WTC11 (cell line): ENCODE data around the gene MCEE. TPM values are rescaled to one million over a fixed set of nuclear protein-coding genes. Genes with fewer than 3 reads are reported as not detected.
A peak's percentile ranks its signal among the peaks of the same experiment; 100 is the strongest.
"Not testable (repeated sequence)": the region's sequence is repeated elsewhere in the genome, so short reads cannot be mapped to it uniquely, and the experiment has no call there.

ENCODE experiments used
- ATAC-seq: fragments of 200-7000 bp; cut with Tn5 transposase; 2 replicates; pipeline ENCODE4 v1.10.0; 2021; ENCODE audit warnings: mild to moderate bottlenecking, moderate library complexity
- CTCF ChIA-PET: fragments of 300-600 bp; sonication (Branson Sonifier 250); formaldehyde crosslinking; loops from one replicate; lab custom pipeline; 2021; ENCODE audit warnings: antibody characterized with exemption; lab: Charles Lee
- POLR2A ChIA-PET: fragments of 350-600 bp; sonication (Branson Sonifier 250); formaldehyde crosslinking; loops from one replicate; lab custom pipeline; 2021; ENCODE audit warnings: antibody characterized with exemption; lab: Charles Lee
- DNase-seq: peaks from one replicate; pipeline ENCODE4 v3.0.0; 2021; ENCODE audit warnings: low spot score
- H3K27ac Mint-ChIP-seq: 2 replicates; pipeline ENCODE4 v1.8.0; 2021; ENCODE audit warnings: mixed read lengths
- H3K27me3 Mint-ChIP-seq: 2 replicates; pipeline ENCODE4 v1.8.0; 2021; ENCODE audit warnings: low read depth, mild to moderate bottlenecking, moderate library complexity, mixed read lengths
- H3K36me3 Mint-ChIP-seq: 2 replicates; pipeline ENCODE4 v1.8.0; 2021; ENCODE audit warnings: mixed read lengths
- H3K4me1 Mint-ChIP-seq: 2 replicates; pipeline ENCODE4 v1.8.0; 2022; ENCODE audit warnings: mixed read lengths
- H3K4me3 Mint-ChIP-seq: 2 replicates; pipeline ENCODE4 v1.8.0; 2021; ENCODE audit warnings: mild to moderate bottlenecking, moderate library complexity, mixed read lengths
- H3K9me3 Mint-ChIP-seq: 2 replicates; pipeline ENCODE4 v1.8.0; 2021; ENCODE audit warnings: mixed read lengths
- CREB1 ChIP-seq: sonication (generic); formaldehyde crosslinking; IDR thresholded peaks from 2 replicates; pipeline ENCODE4 v1.8.0; 2023; ENCODE audit warnings: mild to moderate bottlenecking, missing genetic modification reagents
- CREM ChIP-seq: sonication (generic); formaldehyde crosslinking; IDR thresholded peaks from 2 replicates; pipeline ENCODE4 v1.8.1; 2022; ENCODE audit warnings: mild to moderate bottlenecking, missing genetic modification reagents, moderate library complexity
- FOXK1 ChIP-seq: sonication (generic); formaldehyde crosslinking; IDR thresholded peaks from 2 replicates; pipeline ENCODE4 v1.8.0; 2022; ENCODE audit warnings: mild to moderate bottlenecking, moderate library complexity, missing genetic modification reagents
- FOXP1 ChIP-seq: sonication (generic); formaldehyde crosslinking; IDR thresholded peaks from 2 replicates; pipeline ENCODE4 v1.8.0; 2022; ENCODE audit warnings: missing genetic modification reagents, mild to moderate bottlenecking, moderate library complexity, borderline replicate concordance
- GRHL2 ChIP-seq: fragments of 250-450 bp; sonication (Bioruptor Pico); IDR thresholded peaks from 2 replicates; pipeline ENCODE4 v1.8.0; 2022; ENCODE audit warnings: mild to moderate bottlenecking, moderate library complexity; ENCODE audit not compliant: insufficient replicate concordance, severe bottlenecking
- NR1H2 ChIP-seq: sonication (generic); formaldehyde crosslinking; IDR thresholded peaks from 2 replicates; pipeline ENCODE4 v1.9.0; 2021; ENCODE audit warnings: mild to moderate bottlenecking, moderate library complexity, missing genetic modification reagents
- OVOL2 ChIP-seq: fragments of 250-450 bp; sonication (Bioruptor Pico); IDR thresholded peaks from 2 replicates; pipeline ENCODE4 v1.9.0; 2021; ENCODE audit warnings: mild to moderate bottlenecking, borderline replicate concordance
- TEAD4 ChIP-seq: sonication (generic); formaldehyde crosslinking; IDR thresholded peaks from 2 replicates; pipeline ENCODE4 v1.8.0; 2022; ENCODE audit warnings: mild to moderate bottlenecking, missing genetic modification reagents
- ZNF317 ChIP-seq: sonication (generic); formaldehyde crosslinking; IDR thresholded peaks from 2 replicates; pipeline ENCODE4 v1.8.1; 2023; ENCODE audit warnings: low read depth, mild to moderate bottlenecking, moderate library complexity, missing genetic modification reagents, borderline replicate concordance
- ZNF423 ChIP-seq: fragments of 250-450 bp; sonication (Bioruptor Pico); IDR thresholded peaks from 2 replicates; pipeline ENCODE4 v2.1.2; 2022; ENCODE audit warnings: mild to moderate bottlenecking, moderate library complexity
- total RNA-seq: library from RNA; stranded (reverse); gene quantifications from 3 replicates; pipeline ENCODE4 v1.2.3, GENCODE V29; 2021
- TF ChIP-seq, protein P1 (sequence below): fragments of 250-450 bp; sonication (Bioruptor Pico); IDR thresholded peaks from 2 replicates; pipeline ENCODE4 v1.8.0; 2021; ENCODE audit warnings: mild to moderate bottlenecking
- TF ChIP-seq, protein P2 (sequence below): sonication (generic); formaldehyde crosslinking; IDR thresholded peaks from 2 replicates; pipeline ENCODE4 v1.8.1; 2023; ENCODE audit warnings: mild to moderate bottlenecking, missing genetic modification reagents
- TF ChIP-seq, protein P3 (sequence below): sonication (generic); formaldehyde crosslinking; IDR thresholded peaks from 2 replicates; pipeline ENCODE4 v1.8.0; 2022; ENCODE audit warnings: mild to moderate bottlenecking, missing genetic modification reagents
- TF ChIP-seq, protein P4 (sequence below): fragments of 250-450 bp; sonication (Bioruptor Pico); IDR thresholded peaks from 2 replicates; pipeline ENCODE4 v1.9.0; 2021; ENCODE audit warnings: mild to moderate bottlenecking, borderline replicate concordance
- TF ChIP-seq, protein P5 (sequence below): sonication (generic); formaldehyde crosslinking; IDR thresholded peaks from 2 replicates; pipeline ENCODE4 v1.8.1; 2023; ENCODE audit warnings: mild to moderate bottlenecking, moderate library complexity, missing genetic modification reagents
- TF ChIP-seq, protein P6 (sequence below): fragments of 200-600 bp; IDR thresholded peaks from 2 replicates; pipeline ENCODE4 v1.8.0; 2022; ENCODE audit warnings: antibody characterized with exemption
- TF ChIP-seq, protein P7 (sequence below): sonication (generic); formaldehyde crosslinking; IDR thresholded peaks from 2 replicates; pipeline ENCODE4 v1.8.1; 2023; ENCODE audit warnings: mild to moderate bottlenecking, missing genetic modification reagents, moderate library complexity

MCEE gene
- total RNA-seq, 1 experiment from 2014 or later: 18.7 TPM

DNA sequence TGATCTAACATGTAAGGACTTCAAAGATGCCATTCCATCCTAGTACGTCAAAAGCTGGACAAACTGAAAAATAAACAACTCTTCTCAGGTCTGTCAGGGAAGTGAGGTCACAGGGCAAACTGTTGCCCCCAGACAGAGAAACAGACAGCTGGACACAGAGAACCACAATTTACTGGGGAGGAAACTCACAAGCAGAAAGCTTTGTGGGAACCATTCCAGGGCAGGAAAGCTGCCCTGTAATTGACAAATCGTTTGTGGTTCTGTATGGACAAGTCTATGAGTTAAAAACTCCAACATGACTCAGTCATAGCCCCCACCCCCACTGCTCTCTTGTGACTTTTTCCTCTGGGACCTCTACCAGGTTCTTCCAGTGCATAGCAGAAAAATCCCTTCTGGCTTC, 28.4 kb downstream of the MCEE start:
- DNase-seq (no peak), ATAC-seq (no peak)
- TF ChIP-seq CREB1 (CRISPR knock-in tag) (no peak), GRHL2 (no peak), ZNF317 (CRISPR knock-in tag) (no peak), FOXK1 (no peak), OVOL2 (CRISPR knock-in tag) (no peak), FOXP1 (CRISPR knock-in tag) (no peak), TEAD4 (no peak), CREM (CRISPR knock-in tag) (no peak)
- TF ChIP-seq, protein P1, sequence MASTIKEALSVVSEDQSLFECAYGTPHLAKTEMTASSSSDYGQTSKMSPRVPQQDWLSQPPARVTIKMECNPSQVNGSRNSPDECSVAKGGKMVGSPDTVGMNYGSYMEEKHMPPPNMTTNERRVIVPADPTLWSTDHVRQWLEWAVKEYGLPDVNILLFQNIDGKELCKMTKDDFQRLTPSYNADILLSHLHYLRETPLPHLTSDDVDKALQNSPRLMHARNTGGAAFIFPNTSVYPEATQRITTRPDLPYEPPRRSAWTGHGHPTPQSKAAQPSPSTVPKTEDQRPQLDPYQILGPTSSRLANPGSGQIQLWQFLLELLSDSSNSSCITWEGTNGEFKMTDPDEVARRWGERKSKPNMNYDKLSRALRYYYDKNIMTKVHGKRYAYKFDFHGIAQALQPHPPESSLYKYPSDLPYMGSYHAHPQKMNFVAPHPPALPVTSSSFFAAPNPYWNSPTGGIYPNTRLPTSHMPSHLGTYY (CRISPR knock-in tag): no peak
- TF ChIP-seq, protein P2, sequence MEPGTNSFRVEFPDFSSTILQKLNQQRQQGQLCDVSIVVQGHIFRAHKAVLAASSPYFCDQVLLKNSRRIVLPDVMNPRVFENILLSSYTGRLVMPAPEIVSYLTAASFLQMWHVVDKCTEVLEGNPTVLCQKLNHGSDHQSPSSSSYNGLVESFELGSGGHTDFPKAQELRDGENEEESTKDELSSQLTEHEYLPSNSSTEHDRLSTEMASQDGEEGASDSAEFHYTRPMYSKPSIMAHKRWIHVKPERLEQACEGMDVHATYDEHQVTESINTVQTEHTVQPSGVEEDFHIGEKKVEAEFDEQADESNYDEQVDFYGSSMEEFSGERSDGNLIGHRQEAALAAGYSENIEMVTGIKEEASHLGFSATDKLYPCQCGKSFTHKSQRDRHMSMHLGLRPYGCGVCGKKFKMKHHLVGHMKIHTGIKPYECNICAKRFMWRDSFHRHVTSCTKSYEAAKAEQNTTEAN (CRISPR knock-in tag): no peak
- TF ChIP-seq, protein P3, sequence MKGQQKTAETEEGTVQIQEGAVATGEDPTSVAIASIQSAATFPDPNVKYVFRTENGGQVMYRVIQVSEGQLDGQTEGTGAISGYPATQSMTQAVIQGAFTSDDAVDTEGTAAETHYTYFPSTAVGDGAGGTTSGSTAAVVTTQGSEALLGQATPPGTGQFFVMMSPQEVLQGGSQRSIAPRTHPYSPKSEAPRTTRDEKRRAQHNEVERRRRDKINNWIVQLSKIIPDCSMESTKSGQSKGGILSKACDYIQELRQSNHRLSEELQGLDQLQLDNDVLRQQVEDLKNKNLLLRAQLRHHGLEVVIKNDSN (CRISPR knock-in tag): no peak
- TF ChIP-seq, protein P4, sequence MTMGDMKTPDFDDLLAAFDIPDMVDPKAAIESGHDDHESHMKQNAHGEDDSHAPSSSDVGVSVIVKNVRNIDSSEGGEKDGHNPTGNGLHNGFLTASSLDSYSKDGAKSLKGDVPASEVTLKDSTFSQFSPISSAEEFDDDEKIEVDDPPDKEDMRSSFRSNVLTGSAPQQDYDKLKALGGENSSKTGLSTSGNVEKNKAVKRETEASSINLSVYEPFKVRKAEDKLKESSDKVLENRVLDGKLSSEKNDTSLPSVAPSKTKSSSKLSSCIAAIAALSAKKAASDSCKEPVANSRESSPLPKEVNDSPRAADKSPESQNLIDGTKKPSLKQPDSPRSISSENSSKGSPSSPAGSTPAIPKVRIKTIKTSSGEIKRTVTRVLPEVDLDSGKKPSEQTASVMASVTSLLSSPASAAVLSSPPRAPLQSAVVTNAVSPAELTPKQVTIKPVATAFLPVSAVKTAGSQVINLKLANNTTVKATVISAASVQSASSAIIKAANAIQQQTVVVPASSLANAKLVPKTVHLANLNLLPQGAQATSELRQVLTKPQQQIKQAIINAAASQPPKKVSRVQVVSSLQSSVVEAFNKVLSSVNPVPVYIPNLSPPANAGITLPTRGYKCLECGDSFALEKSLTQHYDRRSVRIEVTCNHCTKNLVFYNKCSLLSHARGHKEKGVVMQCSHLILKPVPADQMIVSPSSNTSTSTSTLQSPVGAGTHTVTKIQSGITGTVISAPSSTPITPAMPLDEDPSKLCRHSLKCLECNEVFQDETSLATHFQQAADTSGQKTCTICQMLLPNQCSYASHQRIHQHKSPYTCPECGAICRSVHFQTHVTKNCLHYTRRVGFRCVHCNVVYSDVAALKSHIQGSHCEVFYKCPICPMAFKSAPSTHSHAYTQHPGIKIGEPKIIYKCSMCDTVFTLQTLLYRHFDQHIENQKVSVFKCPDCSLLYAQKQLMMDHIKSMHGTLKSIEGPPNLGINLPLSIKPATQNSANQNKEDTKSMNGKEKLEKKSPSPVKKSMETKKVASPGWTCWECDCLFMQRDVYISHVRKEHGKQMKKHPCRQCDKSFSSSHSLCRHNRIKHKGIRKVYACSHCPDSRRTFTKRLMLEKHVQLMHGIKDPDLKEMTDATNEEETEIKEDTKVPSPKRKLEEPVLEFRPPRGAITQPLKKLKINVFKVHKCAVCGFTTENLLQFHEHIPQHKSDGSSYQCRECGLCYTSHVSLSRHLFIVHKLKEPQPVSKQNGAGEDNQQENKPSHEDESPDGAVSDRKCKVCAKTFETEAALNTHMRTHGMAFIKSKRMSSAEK (CRISPR knock-in tag): no peak
- TF ChIP-seq, protein P5, sequence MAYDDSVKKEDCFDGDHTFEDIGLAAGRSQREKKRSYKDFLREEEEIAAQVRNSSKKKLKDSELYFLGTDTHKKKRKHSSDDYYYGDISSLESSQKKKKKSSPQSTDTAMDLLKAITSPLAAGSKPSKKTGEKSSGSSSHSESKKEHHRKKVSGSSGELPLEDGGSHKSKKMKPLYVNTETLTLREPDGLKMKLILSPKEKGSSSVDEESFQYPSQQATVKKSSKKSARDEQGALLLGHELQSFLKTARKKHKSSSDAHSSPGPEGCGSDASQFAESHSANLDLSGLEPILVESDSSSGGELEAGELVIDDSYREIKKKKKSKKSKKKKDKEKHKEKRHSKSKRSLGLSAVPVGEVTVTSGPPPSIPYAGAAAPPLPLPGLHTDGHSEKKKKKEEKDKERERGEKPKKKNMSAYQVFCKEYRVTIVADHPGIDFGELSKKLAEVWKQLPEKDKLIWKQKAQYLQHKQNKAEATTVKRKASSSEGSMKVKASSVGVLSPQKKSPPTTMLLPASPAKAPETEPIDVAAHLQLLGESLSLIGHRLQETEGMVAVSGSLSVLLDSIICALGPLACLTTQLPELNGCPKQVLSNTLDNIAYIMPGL: no peak
- CTCF ChIA-PET: interaction anchor here (1.0 to 5.9 kb wide), 8 partner anchors 9 to 198 kb away, joined by 4 to 56 read pairs (median 9); partner anchors contain the start of genes MCEE and NAGK
- Mint-ChIP-seq H3K27me3 (no peaks in the 10 kb centered on the region), H3K4me3 (no peak overlapping the region), H3K27ac (no peak overlapping the region), H3K36me3 (no peaks in the 10 kb centered on the region), H3K4me1 (peaks cover 29% of the 10 kb centered on the region), H3K9me3 (peaks cover 13% of the 10 kb centered on the region)
- POLR2A ChIA-PET: no interaction called here

DNA sequence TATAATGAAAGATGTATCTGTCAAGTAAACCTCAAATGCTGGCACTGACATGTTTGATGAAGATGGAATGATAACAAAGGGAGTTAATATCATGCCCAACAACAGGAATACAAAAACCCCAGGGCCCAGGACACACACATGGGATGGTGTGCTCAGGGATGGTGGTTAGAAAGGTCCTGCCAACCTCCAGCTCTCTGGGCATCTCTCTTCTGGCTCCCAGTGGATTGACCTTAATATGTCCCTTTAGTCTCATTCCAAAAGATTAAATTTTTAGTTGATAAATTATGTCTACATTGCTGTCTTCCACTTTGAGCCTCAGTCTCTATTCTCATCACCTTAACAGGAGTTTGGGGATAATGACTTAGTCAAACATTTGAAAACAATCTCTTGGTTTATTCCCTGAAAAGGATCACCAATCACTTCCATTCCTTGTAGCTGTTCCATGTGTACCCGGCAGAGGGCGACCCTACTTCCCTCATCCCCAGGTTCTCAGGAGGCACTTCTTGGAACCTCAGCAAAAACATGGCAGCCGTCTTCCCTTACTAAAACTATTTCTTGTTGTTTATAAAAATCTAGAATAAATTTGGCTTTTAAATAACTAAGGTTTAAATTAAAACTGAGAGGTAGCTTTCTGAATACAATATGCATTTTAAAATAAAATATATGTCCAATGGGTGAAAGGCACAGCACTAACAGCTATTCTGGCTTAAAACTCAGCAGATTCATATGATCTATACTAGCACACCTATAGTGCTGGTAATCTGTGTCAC, 29.6 kb downstream of the MCEE start:
- no peaks in the 10 kb centered on the region for H3K36me3 Mint-ChIP-seq
- CTCF ChIA-PET: interaction anchor here (0.7 to 5.9 kb wide), 22 partner anchors 9 to 430 kb away, joined by 3 to 56 read pairs (median 6); partner anchors contain the start of genes MCEE, MPHOSPH10, NAGK and PAIP2B
- TF ChIP-seq, protein P6, sequence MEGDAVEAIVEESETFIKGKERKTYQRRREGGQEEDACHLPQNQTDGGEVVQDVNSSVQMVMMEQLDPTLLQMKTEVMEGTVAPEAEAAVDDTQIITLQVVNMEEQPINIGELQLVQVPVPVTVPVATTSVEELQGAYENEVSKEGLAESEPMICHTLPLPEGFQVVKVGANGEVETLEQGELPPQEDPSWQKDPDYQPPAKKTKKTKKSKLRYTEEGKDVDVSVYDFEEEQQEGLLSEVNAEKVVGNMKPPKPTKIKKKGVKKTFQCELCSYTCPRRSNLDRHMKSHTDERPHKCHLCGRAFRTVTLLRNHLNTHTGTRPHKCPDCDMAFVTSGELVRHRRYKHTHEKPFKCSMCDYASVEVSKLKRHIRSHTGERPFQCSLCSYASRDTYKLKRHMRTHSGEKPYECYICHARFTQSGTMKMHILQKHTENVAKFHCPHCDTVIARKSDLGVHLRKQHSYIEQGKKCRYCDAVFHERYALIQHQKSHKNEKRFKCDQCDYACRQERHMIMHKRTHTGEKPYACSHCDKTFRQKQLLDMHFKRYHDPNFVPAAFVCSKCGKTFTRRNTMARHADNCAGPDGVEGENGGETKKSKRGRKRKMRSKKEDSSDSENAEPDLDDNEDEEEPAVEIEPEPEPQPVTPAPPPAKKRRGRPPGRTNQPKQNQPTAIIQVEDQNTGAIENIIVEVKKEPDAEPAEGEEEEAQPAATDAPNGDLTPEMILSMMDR: peak; percentile 59
- 0 out of 2 replicates have a peak, but pooled peaks have one; percentile 30 for TF ChIP-seq ZNF423 (CRISPR knock-in tag)
- TF ChIP-seq, protein P7, sequence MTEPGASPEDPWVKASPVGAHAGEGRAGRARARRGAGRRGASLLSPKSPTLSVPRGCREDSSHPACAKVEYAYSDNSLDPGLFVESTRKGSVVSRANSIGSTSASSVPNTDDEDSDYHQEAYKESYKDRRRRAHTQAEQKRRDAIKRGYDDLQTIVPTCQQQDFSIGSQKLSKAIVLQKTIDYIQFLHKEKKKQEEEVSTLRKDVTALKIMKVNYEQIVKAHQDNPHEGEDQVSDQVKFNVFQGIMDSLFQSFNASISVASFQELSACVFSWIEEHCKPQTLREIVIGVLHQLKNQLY (CRISPR knock-in tag): no peak
- TF ChIP-seq NR1H2: no peak
- TF ChIP-seq, all 79 proteins: peak for 2
- peak; percentile 63 for ATAC-seq
- H3K27ac Mint-ChIP-seq: no peak overlapping the region
- H3K4me1 Mint-ChIP-seq: peaks cover 29% of the 10 kb centered on the region
- H3K9me3 Mint-ChIP-seq: peaks cover 11% of the 10 kb centered on the region
- POLR2A ChIA-PET: interaction anchor here (0.6 to 1.3 kb wide), 2 partner anchors 32 to 784 kb away, joined by 3 to 6 read pairs; partner anchors contain the start of gene NAGK
- no peak overlapping the region for H3K4me3 Mint-ChIP-seq
- DNase-seq: peak; percentile 72
- no peaks in the 10 kb centered on the region for H3K27me3 Mint-ChIP-seq

DNA sequence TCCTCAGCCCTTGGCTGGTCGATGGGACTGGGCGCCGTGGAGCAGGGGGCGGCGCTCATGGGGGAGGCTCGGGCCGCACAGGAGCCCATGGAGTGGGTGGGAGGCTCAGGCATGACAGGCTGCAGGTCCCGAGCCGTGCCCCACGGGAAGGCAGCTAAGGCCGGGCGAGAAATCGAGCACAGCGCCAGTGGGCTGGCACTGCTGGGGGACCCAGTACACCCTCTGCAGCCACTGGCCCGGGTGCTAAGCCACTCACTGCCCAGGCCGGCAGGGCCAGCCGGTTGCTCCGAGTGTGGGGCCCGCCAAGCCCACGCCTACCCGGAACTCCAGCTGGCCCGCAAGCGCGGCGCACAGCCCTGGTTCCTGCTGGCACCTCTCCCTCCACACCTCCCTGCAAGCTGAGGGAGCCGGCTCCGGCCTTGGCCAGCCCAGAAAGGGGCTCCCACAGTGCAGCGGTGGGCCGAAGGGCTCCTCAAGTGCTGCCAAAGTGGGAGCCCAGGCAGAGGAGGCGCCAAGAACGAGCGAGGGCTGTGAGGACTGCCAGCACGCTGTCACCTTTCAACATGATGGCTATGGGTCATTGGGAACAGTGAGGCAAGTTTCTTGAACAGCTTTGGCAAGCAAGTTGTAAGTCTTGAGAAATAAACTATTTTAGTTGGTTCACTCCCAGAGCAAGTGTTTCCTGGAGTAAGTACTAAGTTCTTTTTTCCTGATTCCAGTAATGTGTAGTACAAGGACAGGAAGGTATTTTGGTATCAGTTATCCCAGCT, 37.4 kb downstream of the MCEE start:
- POLR2A ChIA-PET, H3K27me3 Mint-ChIP-seq: not testable (repeated sequence)
- CTCF ChIA-PET: interaction anchor here (0.7 to 1.8 kb wide), 4 partner anchors 7 to 65 kb away, joined by 3 to 7 read pairs (median 4); no protein-coding TSS in a partner anchor

More for the DNA sequence above, 37.4 kb downstream of the MCEE start:
- not testable (repeated sequence) for H3K4me3 Mint-ChIP-seq, ATAC-seq, DNase-seq, H3K27ac Mint-ChIP-seq
- Mint-ChIP-seq H3K9me3 (peaks cover 15% of the 10 kb centered on the region), H3K36me3 (peaks cover 15% of the 10 kb centered on the region), H3K4me1 (peaks cover 32% of the 10 kb centered on the region)
